Fibroblast of lung (primary cell): ENCODE measurements around the gene APP. TPM values are rescaled to one million over a fixed set of nuclear protein-coding genes. Genes with fewer than 3 reads are reported as not detected.
A peak's percentile ranks its signal among the peaks of the same experiment; 100 is the strongest.

Experiments
- DNase-seq, 2 donors: peaks; one replicate each; pipeline versions ENCODE4 v3.0.0 to v3.0.0-alpha.2; 2010; ENCODE audit warnings: low read depth in 2 of 2
- H2AFZ ChIP-seq: 2 replicates; pipeline ENCODE4 v1.5.1; 2012; ENCODE audit warnings: low read length, control low read depth, inconsistent platforms
- H3K27ac ChIP-seq: 2 replicates; pipeline ENCODE4 v1.5.1; 2011; ENCODE audit warnings: low read length, control low read depth; ENCODE audit not compliant: insufficient read depth
- H3K27me3 ChIP-seq: 2 replicates; pipeline ENCODE4 v1.5.1; 2011; ENCODE audit warnings: mild to moderate bottlenecking, low read length; ENCODE audit not compliant: control insufficient read depth, insufficient read depth
- H3K36me3 ChIP-seq: 2 replicates; pipeline ENCODE4 v1.5.1; 2011; ENCODE audit warnings: low read length; ENCODE audit not compliant: control insufficient read depth, insufficient read depth
- H3K4me1 ChIP-seq: 2 replicates; pipeline ENCODE4 v1.5.1; 2011; ENCODE audit warnings: low read length; ENCODE audit not compliant: control insufficient read depth, insufficient read depth; ENCODE audit errors: extremely low read depth
- H3K4me2 ChIP-seq: 2 replicates; pipeline ENCODE4 v1.5.1; 2011; ENCODE audit warnings: low read length, control low read depth; ENCODE audit not compliant: insufficient read depth; ENCODE audit errors: extremely low read depth
- H3K4me3 ChIP-seq, 4 experiments: fragments of 200-600 bp in 1 of 4; sonication (generic) in 1 of 4; replicated peaks in 1 of 4; 2 replicates each; pipeline ENCODE4 v1.5.1; 2011 to 2016; ENCODE audit warnings: low read length in 4 of 4, low read depth in 3 of 4, mild to moderate bottlenecking in 3 of 4, control low read depth in 2 of 4, inconsistent platforms in 1 of 4, mixed read lengths in 1 of 4; ENCODE audit not compliant: insufficient read depth in 1 of 4; ENCODE audit errors: control extremely low read depth in 1 of 4
- H3K79me2 ChIP-seq: 2 replicates; pipeline ENCODE4 v1.5.1; 2012; ENCODE audit warnings: mild to moderate bottlenecking, low read length, inconsistent platforms; ENCODE audit not compliant: control insufficient read depth, insufficient read depth
- H3K9ac ChIP-seq: 2 replicates; pipeline ENCODE4 v1.5.1; 2011; ENCODE audit warnings: mild to moderate bottlenecking, low read length, control low read depth; ENCODE audit not compliant: insufficient read depth
- H3K9me3 ChIP-seq: 2 replicates; pipeline ENCODE4 v1.5.1; 2012; ENCODE audit warnings: low read depth, low read length; ENCODE audit not compliant: control insufficient read depth, insufficient read depth
- H4K20me1 ChIP-seq: 2 replicates; pipeline ENCODE4 v1.5.1; 2011; ENCODE audit warnings: low read length; ENCODE audit not compliant: control insufficient read depth, insufficient read depth; ENCODE audit errors: extremely low read depth
- EZH2 ChIP-seq: IDR thresholded peaks from 2 replicates; pipeline ENCODE4 v1.5.1; 2012; ENCODE audit warnings: low read length, control low read depth, mild to moderate bottlenecking; ENCODE audit errors: missing control alignments
- polyA plus RNA-seq, 2 donors: library from polyadenylated mRNA; depleted of rRNA in 1 of 2; stranded (reverse) in 1 of 2; unstranded in 1 of 2; fragments of >200 nt; gene quantifications; 2 replicates each; pipeline ENCODE4 v1.2.1, GENCODE V29; 2011 to 2012; ENCODE audit warnings: missing spikeins in 1 of 2
- total RNA-seq: library from RNA; depleted of rRNA; stranded (reverse); fragments of >200 nt; gene quantifications from 2 replicates; pipeline ENCODE4 v1.2.1, GENCODE V29; 2014
- TF ChIP-seq, protein P1 (sequence below), 2 donors: IDR thresholded peaks in 1 of 2; conservative IDR thresholded peaks in 1 of 2; 1 replicate in 1 of 2; 2 replicates in 1 of 2; pipeline ENCODE4 v1.5.1; 2011 to 2012; ENCODE audit warnings: low read length in 2 of 2, control low read depth in 1 of 2, inconsistent platforms in 1 of 2, low read depth in 1 of 2, mild to moderate bottlenecking in 1 of 2

APP gene
- total and polyA plus RNA-seq, 2 donors (not counting 1 experiment from before 2014, with no cell fraction given), result 633 to 1,088 TPM

DNA sequence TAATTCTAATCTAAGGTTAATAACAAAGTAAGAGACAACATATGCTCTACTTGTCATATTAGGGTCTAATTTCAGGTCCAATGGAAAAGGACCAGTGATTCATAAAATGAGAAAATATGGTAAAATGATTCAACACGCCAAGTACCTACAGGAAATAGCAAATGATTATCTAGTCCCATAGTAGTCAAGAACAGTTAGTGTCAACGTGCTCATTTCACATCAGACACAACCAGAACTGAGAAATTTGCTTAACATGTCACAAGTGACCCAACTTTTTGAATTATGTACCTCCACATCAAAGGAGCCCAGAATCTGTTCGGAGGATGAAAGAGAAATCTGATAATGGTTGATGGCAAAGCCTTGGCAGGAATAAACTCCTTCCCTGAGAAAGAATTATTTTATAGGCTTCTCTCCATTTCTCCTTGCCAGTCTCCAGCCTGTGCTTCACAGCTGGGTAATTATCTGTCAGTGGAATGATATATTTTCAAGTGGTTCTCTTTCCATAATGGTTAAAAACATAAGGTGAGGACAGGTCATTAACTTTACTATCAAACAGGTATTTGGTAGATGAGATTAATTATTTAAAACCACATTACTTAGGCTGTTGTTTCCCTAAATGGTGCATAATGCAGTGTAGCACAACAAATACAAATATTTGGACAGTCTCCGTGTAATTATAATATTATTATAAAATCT is 83.2 kb downstream of the APP start:
- H3K4me2 ChIP-seq, result no peak overlapping the region
- TF ChIP-seq, protein P1, sequence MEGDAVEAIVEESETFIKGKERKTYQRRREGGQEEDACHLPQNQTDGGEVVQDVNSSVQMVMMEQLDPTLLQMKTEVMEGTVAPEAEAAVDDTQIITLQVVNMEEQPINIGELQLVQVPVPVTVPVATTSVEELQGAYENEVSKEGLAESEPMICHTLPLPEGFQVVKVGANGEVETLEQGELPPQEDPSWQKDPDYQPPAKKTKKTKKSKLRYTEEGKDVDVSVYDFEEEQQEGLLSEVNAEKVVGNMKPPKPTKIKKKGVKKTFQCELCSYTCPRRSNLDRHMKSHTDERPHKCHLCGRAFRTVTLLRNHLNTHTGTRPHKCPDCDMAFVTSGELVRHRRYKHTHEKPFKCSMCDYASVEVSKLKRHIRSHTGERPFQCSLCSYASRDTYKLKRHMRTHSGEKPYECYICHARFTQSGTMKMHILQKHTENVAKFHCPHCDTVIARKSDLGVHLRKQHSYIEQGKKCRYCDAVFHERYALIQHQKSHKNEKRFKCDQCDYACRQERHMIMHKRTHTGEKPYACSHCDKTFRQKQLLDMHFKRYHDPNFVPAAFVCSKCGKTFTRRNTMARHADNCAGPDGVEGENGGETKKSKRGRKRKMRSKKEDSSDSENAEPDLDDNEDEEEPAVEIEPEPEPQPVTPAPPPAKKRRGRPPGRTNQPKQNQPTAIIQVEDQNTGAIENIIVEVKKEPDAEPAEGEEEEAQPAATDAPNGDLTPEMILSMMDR (conservative IDR thresholded peaks at IDR 0.05 in 1 of 2, IDR thresholded peaks at IDR 0.05 in 1 of 2; ENCODE audit: low read depth in 1 of 2, low read length in 2 of 2), result no peak
- TF ChIP-seq EZH2, result no peak
- peaks cover 27% of the 10 kb centered on the region for H3K79me2 ChIP-seq
- H3K9me3 ChIP-seq, result no peaks in the 10 kb centered on the region
- no peak overlapping the region for H3K4me3 ChIP-seq
- no peak overlapping the region for H3K9ac ChIP-seq
- H3K27me3 ChIP-seq, result no peaks in the 10 kb centered on the region
- no peak overlapping the region for H3K27ac ChIP-seq
- H3K36me3 ChIP-seq, result no peaks in the 10 kb centered on the region
- no peak overlapping the region for H2AFZ ChIP-seq
- H4K20me1 ChIP-seq, result peaks cover 1% of the 10 kb centered on the region
- DNase-seq, result no peak
- no peaks in the 10 kb centered on the region for H3K4me1 ChIP-seq

DNA sequence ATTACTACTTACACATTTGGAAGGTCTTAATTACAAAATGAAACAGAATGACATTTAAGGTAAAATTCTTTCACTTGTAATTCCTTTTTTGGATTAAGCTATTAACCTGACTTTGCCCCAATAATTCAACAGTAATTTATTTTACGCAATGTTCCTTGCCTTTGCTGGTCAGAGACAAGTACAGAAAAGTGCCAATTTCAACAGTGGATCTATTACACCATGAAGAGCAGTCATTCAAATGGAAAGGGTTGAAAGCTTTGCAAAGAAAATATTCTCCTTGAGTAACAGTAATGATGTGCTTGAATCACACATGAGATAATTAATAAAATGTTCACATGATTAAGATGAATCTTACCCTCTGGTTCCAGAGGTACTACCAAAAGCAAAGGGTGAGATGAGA is 84.7 kb downstream of the APP start:
- Histone ChIP-seq H3K27ac (no peak overlapping the region), H3K36me3 (no peaks in the 10 kb centered on the region), H3K79me2 (peaks cover 23% of the 10 kb centered on the region), H3K4me1 (no peaks in the 10 kb centered on the region), H3K4me2 (no peak overlapping the region), H3K9me3 (no peaks in the 10 kb centered on the region), H3K9ac (no peak overlapping the region), H2AFZ (no peak overlapping the region), H4K20me1 (peaks cover 1% of the 10 kb centered on the region), H3K27me3 (no peaks in the 10 kb centered on the region), H3K4me3 (no peak overlapping the region)
- TF ChIP-seq, protein P1 (conservative IDR thresholded peaks at IDR 0.05 in 1 of 2, IDR thresholded peaks at IDR 0.05 in 1 of 2; ENCODE audit: low read depth in 1 of 2, low read length in 2 of 2), result no peak
- no peak for TF ChIP-seq EZH2
- no peak for DNase-seq

DNA sequence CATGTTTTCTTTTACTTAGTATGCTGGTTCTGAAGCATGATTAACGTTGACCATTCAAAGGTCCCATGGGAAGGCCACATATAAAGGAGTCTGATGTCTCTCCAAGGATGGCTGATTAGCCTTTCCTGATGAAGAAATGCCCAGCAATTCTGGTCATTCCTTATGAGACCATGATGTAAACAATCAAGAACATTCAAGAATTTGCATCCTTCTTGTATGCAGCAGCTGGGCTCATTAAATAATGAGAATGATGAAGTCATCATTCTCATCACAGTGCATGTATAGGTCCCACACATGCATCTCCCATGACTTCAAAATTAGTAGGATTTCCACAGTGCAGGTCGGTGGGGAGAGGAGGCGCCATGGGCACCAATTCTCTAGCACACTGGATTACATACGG is 85.4 kb downstream of the APP start:
- TF ChIP-seq, protein P1 (conservative IDR thresholded peaks at IDR 0.05 in 1 of 2, IDR thresholded peaks at IDR 0.05 in 1 of 2; ENCODE audit: low read depth in 1 of 2, low read length in 2 of 2), result no peak
- no peak for TF ChIP-seq EZH2
- no peak overlapping the region for H3K4me2 ChIP-seq
- H4K20me1 ChIP-seq, result peaks cover 1% of the 10 kb centered on the region
- H3K27me3 ChIP-seq, result no peaks in the 10 kb centered on the region
- H3K4me1 ChIP-seq, result no peaks in the 10 kb centered on the region
- no peaks in the 10 kb centered on the region for H3K9me3 ChIP-seq
- H3K36me3 ChIP-seq, result no peaks in the 10 kb centered on the region
- no peak overlapping the region for H2AFZ ChIP-seq
- H3K9ac ChIP-seq, result no peak overlapping the region
- no peak overlapping the region for H3K27ac ChIP-seq
- H3K4me3 ChIP-seq, result no peak overlapping the region
- H3K79me2 ChIP-seq, result peaks cover 26% of the 10 kb centered on the region
- DNase-seq, result peak in 1 of 2 donors; percentile 28
